ENCODE results near the gene ITGAL. TPM values are rescaled to one million over a fixed set of nuclear protein-coding genes. Genes with fewer than 3 reads are reported as not detected.
A peak's percentile ranks its signal among the peaks of the same experiment; 100 is the strongest.

ITGAL gene
- total RNA-seq, 6 experiments from 2014 or later: not detected

GRCh38 chr16:30481381-30481780, 8.8 kb downstream of the ITGAL start:
- Mint-ChIP-seq H3K9me3 (no peaks in the 10 kb centered on the region), H3K36me3 (ENCODE audit: low read depth) (no peaks in the 10 kb centered on the region), H3K27me3 (ENCODE audit: insufficient read depth) (peaks cover 35% of the 10 kb centered on the region), H3K27ac (no peak overlapping the region), H3K4me1 (ENCODE audit: low read depth) (peaks cover 5% of the 10 kb centered on the region; the same call in 1 of the 2 replicates), H3K4me3 (no peak overlapping the region)
- no peak for DNase-seq
- TF ChIP-seq CTCF (IDR thresholded peaks at IDR 0.05): no peak

DNA sequence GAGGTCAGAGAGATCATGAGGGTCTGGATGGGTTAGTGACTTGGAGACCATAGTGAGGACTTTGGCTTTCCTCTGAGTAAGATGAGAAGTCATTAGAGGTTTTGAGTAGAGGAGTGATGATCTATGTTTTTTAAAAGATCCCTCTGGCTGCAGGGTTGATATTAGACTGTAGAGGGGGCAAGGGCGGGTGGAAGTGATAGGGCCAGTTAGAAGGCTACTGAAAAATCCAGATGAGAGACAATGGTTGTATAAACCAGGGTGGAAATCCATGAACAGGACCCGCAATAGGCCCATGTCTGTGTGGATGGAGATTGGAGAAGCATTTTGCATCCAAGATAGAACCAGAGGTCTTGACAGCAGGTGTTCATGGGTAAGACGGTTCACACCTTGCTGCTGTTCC, 9.8 kb downstream of the ITGAL start:
- no peaks in the 10 kb centered on the region for H3K36me3 Mint-ChIP-seq (ENCODE audit: low read depth)

GRCh38 chr16:30484887-30485286, 12.3 kb downstream of the ITGAL start:
- H3K4me3 Mint-ChIP-seq: no peak overlapping the region
- DNase-seq: no peak
- peaks cover 5% of the 10 kb centered on the region; the same call in 1 of the 2 replicates for H3K4me1 Mint-ChIP-seq (ENCODE audit: low read depth)
- TF ChIP-seq CTCF (IDR thresholded peaks at IDR 0.05): no peak
- H3K27me3 Mint-ChIP-seq (ENCODE audit: insufficient read depth): peaks cover 25% of the 10 kb centered on the region
- no peaks in the 10 kb centered on the region for H3K9me3 Mint-ChIP-seq
- H3K36me3 Mint-ChIP-seq (ENCODE audit: low read depth): no peaks in the 10 kb centered on the region
- no peak overlapping the region for H3K27ac Mint-ChIP-seq

More for the DNA sequence above, 9.8 kb downstream of the ITGAL start:
- Mint-ChIP-seq H3K27ac (no peak overlapping the region), H3K9me3 (no peaks in the 10 kb centered on the region), H3K27me3 (ENCODE audit: insufficient read depth) (peaks cover 38% of the 10 kb centered on the region), H3K4me1 (ENCODE audit: low read depth) (peaks cover 5% of the 10 kb centered on the region; the same call in 1 of the 2 replicates), H3K4me3 (no peak overlapping the region)
- DNase-seq: no peak
- TF ChIP-seq CTCF (IDR thresholded peaks at IDR 0.05): peak; percentile 14; the same call in 1 of the 2 replicates

DNA sequence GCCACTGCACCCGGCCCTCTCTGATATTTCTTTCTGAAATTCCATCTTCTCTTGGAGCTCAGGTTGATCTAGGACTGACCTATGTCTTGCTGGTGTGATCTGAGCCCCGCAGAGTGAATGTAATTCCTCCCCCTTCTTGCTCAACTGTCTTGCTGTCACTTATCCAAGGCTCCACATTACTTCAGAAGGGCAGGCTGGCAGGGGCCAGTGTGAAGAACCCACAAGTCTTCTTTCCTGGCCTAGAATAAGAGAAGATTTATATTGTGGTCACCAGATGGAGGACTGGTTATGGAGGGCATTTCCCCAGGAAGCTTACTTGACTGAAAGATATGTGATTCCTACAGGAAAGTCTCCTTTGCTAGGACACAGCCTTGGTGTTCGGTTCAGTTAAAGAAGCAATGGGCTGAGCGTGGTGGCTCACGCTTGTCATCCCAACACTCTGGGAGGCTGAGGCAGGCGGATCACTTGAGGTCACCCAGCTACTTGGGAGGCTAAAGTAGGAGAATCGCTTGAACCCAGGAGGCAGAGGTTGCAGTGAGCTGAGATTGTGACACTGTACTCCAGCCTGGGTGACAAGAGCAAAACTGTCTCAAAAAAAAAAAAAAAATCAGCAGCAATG, 13.4 kb downstream of the ITGAL start:
- Mint-ChIP-seq H3K27ac (no peak overlapping the region), H3K9me3 (no peaks in the 10 kb centered on the region), H3K4me3 (no peak overlapping the region), H3K36me3 (ENCODE audit: low read depth) (no peaks in the 10 kb centered on the region), H3K4me1 (ENCODE audit: low read depth) (peaks cover 5% of the 10 kb centered on the region; the same call in 1 of the 2 replicates), H3K27me3 (ENCODE audit: insufficient read depth) (peaks cover 19% of the 10 kb centered on the region)
- no peak for TF ChIP-seq CTCF (IDR thresholded peaks at IDR 0.05)
- DNase-seq: no peak

DNA sequence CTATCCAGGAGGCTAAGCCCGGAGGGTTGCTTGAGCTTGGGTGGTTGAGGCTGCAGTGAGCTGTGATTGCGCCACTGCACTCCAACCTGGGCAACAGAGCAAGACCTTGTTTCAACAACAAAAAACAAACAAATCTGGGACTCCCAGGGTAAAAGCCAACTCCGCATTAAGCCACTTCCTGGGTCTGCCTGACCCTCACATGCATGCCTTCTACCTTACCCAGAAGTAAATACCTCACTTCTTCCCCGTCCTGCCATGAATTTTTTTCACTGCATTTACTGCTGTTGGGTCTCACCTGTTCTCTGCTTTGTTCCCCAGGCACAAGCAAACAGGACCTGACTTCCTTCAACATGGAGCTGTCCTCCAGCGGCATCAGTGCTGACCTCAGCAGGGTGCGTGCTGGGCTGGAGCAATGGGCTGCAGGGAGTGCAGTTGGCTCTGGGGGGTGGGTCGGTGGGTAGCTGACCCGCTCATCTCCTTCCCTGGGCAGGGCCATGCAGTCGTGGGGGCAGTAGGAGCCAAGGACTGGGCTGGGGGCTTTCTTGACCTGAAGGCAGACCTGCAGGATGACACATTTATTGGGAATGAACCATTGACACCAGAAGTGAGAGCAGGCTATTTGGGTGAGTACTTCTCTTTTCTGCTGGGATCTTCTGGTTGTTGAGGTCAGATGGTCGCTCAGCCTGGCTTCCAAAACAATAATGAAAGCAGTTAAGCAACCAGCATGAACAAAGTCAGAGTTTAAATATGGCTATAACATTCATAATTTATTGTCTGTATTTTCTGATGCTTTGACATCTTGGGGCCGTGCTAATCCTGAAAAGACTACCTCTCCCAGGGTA, 16.4 kb downstream of the ITGAL start:
- no peak overlapping the region for H3K27ac Mint-ChIP-seq
- no peaks in the 10 kb centered on the region for H3K36me3 Mint-ChIP-seq (ENCODE audit: low read depth)
- peaks cover 15% of the 10 kb centered on the region for H3K4me1 Mint-ChIP-seq (ENCODE audit: low read depth)
- no peak for DNase-seq
- H3K27me3 Mint-ChIP-seq (ENCODE audit: insufficient read depth): peaks cover 8% of the 10 kb centered on the region
- H3K9me3 Mint-ChIP-seq: no peaks in the 10 kb centered on the region
- no peak overlapping the region for H3K4me3 Mint-ChIP-seq
- TF ChIP-seq CTCF (IDR thresholded peaks at IDR 0.05): no peak
